Hepatocyte (in vitro differentiated cells): ENCODE results near the gene TRIM46. TPM values are rescaled to one million over a fixed set of nuclear protein-coding genes. Genes with fewer than 3 reads are reported as not detected.

Experiments used
- DNase-seq: peaks from one replicate; pipeline ENCODE4 v3.0.0-alpha.2; 2016; ENCODE audit warnings: low spot score
- H2AFZ ChIP-seq: fragments of 200-600 bp; sonication (generic); 2 replicates; pipeline ENCODE4 v1.6.0; 2016; ENCODE audit warnings: antibody characterized with exemption, mild to moderate bottlenecking
- H3K27ac ChIP-seq: fragments of 200-600 bp; sonication (generic); 2 replicates; pipeline ENCODE4 v1.5.1; 2016; ENCODE audit warnings: mild to moderate bottlenecking
- H3K27me3 ChIP-seq: fragments of 200-600 bp; sonication (generic); 2 replicates; pipeline ENCODE4 v1.6.1; 2016
- H3K36me3 ChIP-seq: fragments of 200-600 bp; sonication (generic); replicated peaks from 2 replicates; pipeline ENCODE4 v1.5.1; 2016; ENCODE audit warnings: low read depth; ENCODE audit not compliant: insufficient read depth
- H3K4me1 ChIP-seq: fragments of 200-600 bp; sonication (generic); 2 replicates; pipeline ENCODE4 v1.5.1; 2016; ENCODE audit warnings: mild to moderate bottlenecking, moderate library complexity; ENCODE audit not compliant: insufficient read depth
- H3K4me2 ChIP-seq: fragments of 200-600 bp; sonication (generic); 2 replicates; pipeline ENCODE4 v1.6.0; 2016
- H3K4me3 ChIP-seq: fragments of 200-600 bp; sonication (generic); 2 replicates; pipeline ENCODE4 v1.5.1; 2016; ENCODE audit warnings: mild to moderate bottlenecking
- H3K79me2 ChIP-seq: fragments of 200-600 bp; sonication (generic); 2 replicates; pipeline ENCODE4 v1.6.0; 2017; ENCODE audit warnings: mild to moderate bottlenecking
- H3K9me2 ChIP-seq: fragments of 200-600 bp; sonication (generic); replicated peaks from 2 replicates; pipeline ENCODE4 v1.6.0; 2017; ENCODE audit warnings: mild to moderate bottlenecking; ENCODE audit not compliant: insufficient read depth
- H3K9me3 ChIP-seq: fragments of 200-600 bp; sonication (generic); 2 replicates; pipeline ENCODE4 v1.5.1; 2016; ENCODE audit warnings: low read depth, mild to moderate bottlenecking
- H4K20me1 ChIP-seq: fragments of 200-600 bp; sonication (generic); 2 replicates; pipeline ENCODE4 v1.6.0; 2016; ENCODE audit warnings: mild to moderate bottlenecking; ENCODE audit not compliant: insufficient read depth, poor library complexity, severe bottlenecking
- EZH2 ChIP-seq: fragments of 200-600 bp; sonication (generic); IDR thresholded peaks from 2 replicates; pipeline ENCODE4 v1.6.1; 2016; ENCODE audit warnings: antibody characterized with exemption, mild to moderate bottlenecking, borderline replicate concordance
- EZH2phosphoT487 ChIP-seq: fragments of 200-600 bp; sonication (generic); IDR thresholded peaks from one replicate; pipeline ENCODE4 v1.6.1; 2018; ENCODE audit warnings: antibody characterized with exemption, mild to moderate bottlenecking, low read depth, moderate library complexity; ENCODE audit not compliant: unreplicated experiment, severe bottlenecking
- WGBS: methylation state at CpG from one replicate; pipeline ENCODE4 v1.1.6; 2016; ENCODE audit warnings: low lambda C conversion rate; ENCODE audit errors: missing lambda C conversion rate; 5-methylcytosine and 5-hydroxymethylcytosine counted together
- polyA plus RNA-seq: library from polyadenylated mRNA; unstranded; fragments of >200 nt; fragmentation: Nextera tagmentation; extraction: Ambion mirVana; gene quantifications from 2 replicates; pipeline ENCODE4 v1.2.1, GENCODE V29; 2016
- total RNA-seq: library from RNA; depleted of rRNA; stranded (reverse); fragments of >200 nt; gene quantifications from 2 replicates; pipeline ENCODE4 v1.2.3, GENCODE V29; 2014
- TF ChIP-seq, protein P1 (sequence below): fragments of 200-600 bp; sonication (generic); IDR thresholded peaks from 2 replicates; pipeline ENCODE4 v1.5.1; 2016; ENCODE audit warnings: antibody characterized with exemption, mild to moderate bottlenecking; ENCODE audit not compliant: poor library complexity

TRIM46 gene
- total and polyA plus RNA-seq, 2 experiments from 2014 or later, result 1.2 to 2.1 TPM

DNA sequence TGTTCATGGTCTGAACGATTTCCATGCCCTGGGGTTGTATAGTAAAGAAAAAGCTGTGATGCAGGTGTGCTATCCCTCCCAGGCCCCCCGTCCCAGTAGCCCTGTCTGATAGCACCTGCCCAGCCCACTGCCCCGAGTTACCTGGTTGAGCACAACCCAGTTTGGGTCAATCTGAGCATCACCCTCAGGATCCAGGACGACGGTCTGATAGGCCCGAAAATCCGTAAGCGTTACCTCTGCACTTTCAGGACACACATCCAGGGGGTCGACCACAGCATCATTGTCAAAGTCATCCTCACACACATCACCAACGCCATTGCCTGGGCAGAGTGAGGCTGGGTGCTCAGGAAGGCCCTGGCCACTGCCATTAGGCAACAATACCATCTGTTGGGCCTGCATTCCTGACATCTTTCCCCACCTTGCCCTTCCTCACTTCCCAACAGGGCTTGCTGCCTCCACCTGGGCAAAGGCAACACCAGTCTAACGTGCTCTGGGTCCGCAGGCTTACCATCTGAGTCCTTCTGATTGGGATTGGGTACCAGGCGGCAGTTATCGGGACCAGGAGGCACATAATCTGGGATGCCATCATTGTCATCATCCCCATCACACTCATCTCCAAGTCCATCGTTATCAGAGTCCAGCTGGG, 24.4 kb downstream of the TRIM46 start:
- no peak overlapping the region for H3K4me2 ChIP-seq
- TF ChIP-seq EZH2 (no peak), EZH2phosphoT487 (no peak)
- TF ChIP-seq, protein P1, sequence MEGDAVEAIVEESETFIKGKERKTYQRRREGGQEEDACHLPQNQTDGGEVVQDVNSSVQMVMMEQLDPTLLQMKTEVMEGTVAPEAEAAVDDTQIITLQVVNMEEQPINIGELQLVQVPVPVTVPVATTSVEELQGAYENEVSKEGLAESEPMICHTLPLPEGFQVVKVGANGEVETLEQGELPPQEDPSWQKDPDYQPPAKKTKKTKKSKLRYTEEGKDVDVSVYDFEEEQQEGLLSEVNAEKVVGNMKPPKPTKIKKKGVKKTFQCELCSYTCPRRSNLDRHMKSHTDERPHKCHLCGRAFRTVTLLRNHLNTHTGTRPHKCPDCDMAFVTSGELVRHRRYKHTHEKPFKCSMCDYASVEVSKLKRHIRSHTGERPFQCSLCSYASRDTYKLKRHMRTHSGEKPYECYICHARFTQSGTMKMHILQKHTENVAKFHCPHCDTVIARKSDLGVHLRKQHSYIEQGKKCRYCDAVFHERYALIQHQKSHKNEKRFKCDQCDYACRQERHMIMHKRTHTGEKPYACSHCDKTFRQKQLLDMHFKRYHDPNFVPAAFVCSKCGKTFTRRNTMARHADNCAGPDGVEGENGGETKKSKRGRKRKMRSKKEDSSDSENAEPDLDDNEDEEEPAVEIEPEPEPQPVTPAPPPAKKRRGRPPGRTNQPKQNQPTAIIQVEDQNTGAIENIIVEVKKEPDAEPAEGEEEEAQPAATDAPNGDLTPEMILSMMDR, result no peak
- no peak overlapping the region for H3K4me3 ChIP-seq
- H3K9me3 ChIP-seq, result no peaks in the 10 kb centered on the region
- no peaks in the 10 kb centered on the region for H3K27me3 ChIP-seq
- H3K27ac ChIP-seq, result no peak overlapping the region
- no peaks in the 10 kb centered on the region for H3K79me2 ChIP-seq
- no peaks in the 10 kb centered on the region for H4K20me1 ChIP-seq
- H2AFZ ChIP-seq, result no peak overlapping the region
- no peak for DNase-seq
- 98% methylated on average over 15 of the region's 15 CpGs for WGBS
- H3K9me2 ChIP-seq, result no peaks in the 10 kb centered on the region
- H3K4me1 ChIP-seq, result peaks cover 18% of the 10 kb centered on the region
- H3K36me3 ChIP-seq, result no peaks in the 10 kb centered on the region

DNA sequence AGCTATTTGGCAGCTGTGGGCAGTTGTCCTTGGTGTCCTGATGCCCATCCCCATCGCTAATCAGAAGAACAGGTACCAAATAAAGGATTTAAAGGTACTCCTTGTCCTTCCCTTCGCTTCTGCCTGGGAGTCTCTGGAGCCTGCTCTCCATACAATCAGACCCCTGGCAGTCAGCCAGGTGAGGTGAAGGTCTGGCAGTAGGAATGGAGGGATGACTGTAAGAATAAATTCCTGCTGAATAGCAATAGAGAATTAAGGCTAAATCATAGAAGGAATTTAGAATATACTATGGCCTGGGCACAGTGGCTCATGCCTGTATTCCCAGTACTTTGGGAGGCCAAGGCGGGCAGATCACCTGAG, 24.9 kb downstream of the TRIM46 start:
- WGBS, result 97% methylated on average over 3 of the region's 3 CpGs
- no peak overlapping the region for H3K4me3 ChIP-seq
- no peaks in the 10 kb centered on the region for H3K9me3 ChIP-seq
- H3K27me3 ChIP-seq, result no peaks in the 10 kb centered on the region
- peaks cover 16% of the 10 kb centered on the region for H3K4me1 ChIP-seq
- no peak overlapping the region for H3K4me2 ChIP-seq
- no peak for DNase-seq
- no peaks in the 10 kb centered on the region for H4K20me1 ChIP-seq
- no peak overlapping the region for H3K27ac ChIP-seq
- H2AFZ ChIP-seq, result no peak overlapping the region
- no peak for TF ChIP-seq EZH2
- TF ChIP-seq EZH2phosphoT487, result no peak
- TF ChIP-seq, protein P1, result no peak
- H3K9me2 ChIP-seq, result no peaks in the 10 kb centered on the region
- H3K36me3 ChIP-seq, result no peaks in the 10 kb centered on the region
- H3K79me2 ChIP-seq, result no peaks in the 10 kb centered on the region

DNA sequence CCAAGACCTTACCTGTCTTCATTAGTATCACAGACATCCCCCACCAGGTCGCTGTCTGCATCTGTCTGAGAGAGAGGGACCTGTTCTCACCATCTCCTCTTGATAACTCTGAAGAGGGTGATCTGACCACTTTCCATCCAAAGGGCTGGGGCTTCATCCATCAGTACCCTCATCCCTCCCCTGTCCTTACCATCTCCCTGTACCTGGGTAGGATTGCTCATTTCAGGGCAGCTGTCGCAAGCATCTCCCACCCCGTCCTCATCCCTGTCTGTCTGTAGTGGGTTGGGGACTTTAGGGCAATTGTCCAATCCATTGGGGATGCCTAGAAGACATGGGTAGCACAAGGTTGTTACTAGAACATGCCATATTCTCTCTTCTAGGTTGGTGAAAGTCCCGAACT, 26.1 kb downstream of the TRIM46 start:
- H3K36me3 ChIP-seq, result no peaks in the 10 kb centered on the region
- H2AFZ ChIP-seq, result no peak overlapping the region
- no peaks in the 10 kb centered on the region for H4K20me1 ChIP-seq
- no peak overlapping the region for H3K4me2 ChIP-seq
- TF ChIP-seq, protein P1, result no peak
- TF ChIP-seq EZH2 (no peak), EZH2phosphoT487 (no peak)
- H3K27ac ChIP-seq, result no peak overlapping the region
- H3K4me3 ChIP-seq, result no peak overlapping the region
- H3K9me3 ChIP-seq, result no peaks in the 10 kb centered on the region
- H3K27me3 ChIP-seq, result no peaks in the 10 kb centered on the region
- peaks cover 7% of the 10 kb centered on the region for H3K4me1 ChIP-seq
- no peaks in the 10 kb centered on the region for H3K9me2 ChIP-seq
- no peak for DNase-seq
- WGBS, result 93% methylated on average over 4 of the region's 4 CpGs
- no peaks in the 10 kb centered on the region for H3K79me2 ChIP-seq
